ENCODE measurements around the gene ILRUN. TPM values are rescaled to one million over a fixed set of nuclear protein-coding genes. Genes with fewer than 3 reads are reported as not detected.

Gene ILRUN
- total RNA-seq, 2 donors from 2014 or later = 89.8 to 114 TPM

GRCh38 chr6:34709386-34709785 lies 12.8 kb upstream of the ILRUN start:
- peak overlapping the region; percentile 57 to 69 for H3K27ac ChIP-seq
- no peak for TF ChIP-seq CTCF (IDR thresholded peaks at IDR 0.05)
- H3K4me3 ChIP-seq = no peak overlapping the region
- peaks cover 0 to 15% of the 10 kb centered on the region in 2 donors for H3K4me1 ChIP-seq
- no peaks in the 10 kb centered on the region for H3K36me3 ChIP-seq
- no peaks in the 10 kb centered on the region for H3K27me3 ChIP-seq
- no peaks in the 10 kb centered on the region for H3K9me3 ChIP-seq
- DNase-seq (ENCODE audit: low spot score) = no peak

- H3K27ac ChIP-seq = no peak overlapping the region
- no peaks in the 10 kb centered on the region for H3K9me3 ChIP-seq
- no peak for TF ChIP-seq CTCF (IDR thresholded peaks at IDR 0.05)
- peaks cover 0 to 15% of the 10 kb centered on the region in 2 donors for H3K4me1 ChIP-seq
- no peak for DNase-seq (ENCODE audit: low spot score)
- H3K27me3 ChIP-seq = no peaks in the 10 kb centered on the region
- no peak overlapping the region for H3K4me3 ChIP-seq
- no peaks in the 10 kb centered on the region for H3K36me3 ChIP-seq
Measured at GRCh38 chr6:34705241-34705640, 8.7 kb upstream of the ILRUN start.

GRCh38 chr6:34701199-34701598 lies 4.6 kb upstream of the ILRUN start:
- no peaks in the 10 kb centered on the region for H3K4me1 ChIP-seq
- no peak for TF ChIP-seq CTCF (IDR thresholded peaks at IDR 0.05)

GRCh38 chr6:34697904-34698559 lies 1.5 kb upstream of the ILRUN start:
- Histone ChIP-seq H3K9me3 (no peaks in the 10 kb centered on the region), H3K27ac (no peak overlapping the region), H3K27me3 (no peaks in the 10 kb centered on the region), H3K4me1 (peaks cover 0 to 30% of the 10 kb centered on the region in 2 donors), H3K4me3 (no peak overlapping the region), H3K36me3 (no peaks in the 10 kb centered on the region)
- no peak for TF ChIP-seq CTCF (IDR thresholded peaks at IDR 0.05)
- no peak for DNase-seq (ENCODE audit: low spot score)

More at GRCh38 chr6:34701199-34701598, 4.6 kb upstream of the ILRUN start:
- H3K9me3 ChIP-seq = no peaks in the 10 kb centered on the region
- H3K36me3 ChIP-seq = no peaks in the 10 kb centered on the region
- no peak overlapping the region for H3K4me3 ChIP-seq
- no peak overlapping the region for H3K27ac ChIP-seq
- H3K27me3 ChIP-seq = no peaks in the 10 kb centered on the region
- DNase-seq (ENCODE audit: low spot score) = no peak

- DNase-seq (ENCODE audit: low spot score) = no peak
- no peak for TF ChIP-seq CTCF (IDR thresholded peaks at IDR 0.05)
- Histone ChIP-seq H3K4me1 (peaks cover 0 to 31% of the 10 kb centered on the region in 2 donors), H3K27ac (peak overlapping the region; percentile 92 to 98), H3K27me3 (no peaks in the 10 kb centered on the region), H3K36me3 (no peaks in the 10 kb centered on the region), H3K4me3 (peak overlapping the region in 1 of 2 donors; percentile 96), H3K9me3 (no peaks in the 10 kb centered on the region)
Measured at GRCh38 chr6:34697544-34697836, 923 bp upstream of the ILRUN start.

GRCh38 chr6:34696189-34696738 lies 303 bp downstream of the ILRUN start:
- Histone ChIP-seq H3K36me3 (no peaks in the 10 kb centered on the region), H3K27me3 (no peaks in the 10 kb centered on the region), H3K9me3 (no peaks in the 10 kb centered on the region), H3K4me3 (peak overlapping the region; percentile 81 to 96), H3K27ac (peak overlapping the region; percentile 92 to 98), H3K4me1 (peaks cover 0 to 34% of the 10 kb centered on the region in 2 donors)
- no peak for TF ChIP-seq CTCF (IDR thresholded peaks at IDR 0.05)
- peak; percentile 63 for DNase-seq (ENCODE audit: low spot score)

Data from right atrium auricular region (tissue), 2 donors.